ENCODE measurements around the gene KLF16.

Gene KLF16

DNA sequence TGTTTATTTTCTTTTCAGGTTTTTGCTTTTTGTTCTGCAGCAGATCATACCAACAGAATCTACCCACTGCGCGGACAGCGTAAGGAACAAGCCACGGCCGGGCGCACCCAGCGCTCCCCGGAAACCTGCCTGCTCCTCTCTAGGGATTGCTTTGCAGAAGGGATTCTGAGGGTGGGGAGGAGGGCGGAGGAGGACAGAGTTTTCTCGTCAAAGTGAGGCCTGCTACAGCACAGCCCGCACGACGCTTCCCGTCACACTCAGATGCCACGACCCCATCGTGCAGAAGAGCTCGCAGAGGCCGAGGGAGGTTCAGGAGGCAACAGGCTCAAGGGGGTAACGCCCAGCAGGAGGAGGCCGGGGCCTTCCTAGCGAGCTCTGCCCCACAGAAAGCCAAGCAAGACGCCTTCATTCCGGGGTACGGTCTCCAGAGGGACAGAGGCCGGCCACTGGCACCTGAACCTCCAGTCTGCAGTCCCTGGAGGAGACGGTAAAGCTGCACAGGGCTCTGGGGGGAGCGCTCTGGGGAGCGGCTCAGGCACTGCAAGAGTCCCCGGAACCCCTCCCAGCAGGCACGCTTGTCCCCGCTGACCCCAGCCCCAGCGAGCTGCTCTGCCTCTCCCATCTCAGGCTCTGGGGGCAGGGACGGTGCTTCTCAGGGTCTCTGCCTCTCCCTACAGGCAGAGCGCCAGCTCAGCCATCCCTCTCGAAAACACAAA lies 22.0 kb downstream of the KLF16 start:
- no peak for DNase-seq (ENCODE audit: low read depth)
- no peak overlapping the region for H3K4me3 ChIP-seq (ENCODE audit: low read depth, low read length)
- TF ChIP-seq, protein P1, sequence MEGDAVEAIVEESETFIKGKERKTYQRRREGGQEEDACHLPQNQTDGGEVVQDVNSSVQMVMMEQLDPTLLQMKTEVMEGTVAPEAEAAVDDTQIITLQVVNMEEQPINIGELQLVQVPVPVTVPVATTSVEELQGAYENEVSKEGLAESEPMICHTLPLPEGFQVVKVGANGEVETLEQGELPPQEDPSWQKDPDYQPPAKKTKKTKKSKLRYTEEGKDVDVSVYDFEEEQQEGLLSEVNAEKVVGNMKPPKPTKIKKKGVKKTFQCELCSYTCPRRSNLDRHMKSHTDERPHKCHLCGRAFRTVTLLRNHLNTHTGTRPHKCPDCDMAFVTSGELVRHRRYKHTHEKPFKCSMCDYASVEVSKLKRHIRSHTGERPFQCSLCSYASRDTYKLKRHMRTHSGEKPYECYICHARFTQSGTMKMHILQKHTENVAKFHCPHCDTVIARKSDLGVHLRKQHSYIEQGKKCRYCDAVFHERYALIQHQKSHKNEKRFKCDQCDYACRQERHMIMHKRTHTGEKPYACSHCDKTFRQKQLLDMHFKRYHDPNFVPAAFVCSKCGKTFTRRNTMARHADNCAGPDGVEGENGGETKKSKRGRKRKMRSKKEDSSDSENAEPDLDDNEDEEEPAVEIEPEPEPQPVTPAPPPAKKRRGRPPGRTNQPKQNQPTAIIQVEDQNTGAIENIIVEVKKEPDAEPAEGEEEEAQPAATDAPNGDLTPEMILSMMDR (IDR thresholded peaks at IDR 0.05; ENCODE audit: low read depth, low read length, missing control alignments) = no peak

DNA sequence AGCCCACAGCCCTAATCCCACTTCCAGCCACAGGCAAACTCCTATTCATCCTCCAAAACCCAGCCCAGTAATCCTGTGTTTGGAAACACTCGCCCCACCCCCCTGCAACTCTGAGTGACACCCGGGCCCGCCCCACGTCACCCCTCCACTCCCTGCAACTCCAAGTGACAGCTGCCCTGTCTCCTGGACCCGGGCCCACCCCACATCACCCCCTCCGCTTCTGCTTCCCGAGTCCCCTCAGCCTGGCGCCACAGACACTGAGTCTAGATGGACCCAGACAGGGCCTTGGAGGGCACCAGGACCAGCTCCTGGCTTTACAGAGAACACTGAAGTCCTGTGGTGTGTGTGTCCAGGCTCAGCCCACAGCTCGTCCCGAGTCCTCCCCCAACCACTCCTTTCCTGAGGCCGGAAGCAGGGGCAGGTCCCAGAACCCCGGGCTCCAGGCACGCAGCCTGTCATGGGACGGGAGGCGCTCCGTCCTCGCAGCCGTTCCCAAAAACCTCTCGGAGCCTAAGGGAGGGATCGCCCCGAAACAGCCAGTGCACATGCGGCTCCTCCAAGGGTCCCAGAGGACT lies 22.8 kb downstream of the KLF16 start:
- no peak overlapping the region for H3K4me3 ChIP-seq (ENCODE audit: low read depth, low read length)
- no peak for DNase-seq (ENCODE audit: low read depth)
- TF ChIP-seq, protein P1 (IDR thresholded peaks at IDR 0.05; ENCODE audit: low read depth, low read length, missing control alignments) = no peak

DNA sequence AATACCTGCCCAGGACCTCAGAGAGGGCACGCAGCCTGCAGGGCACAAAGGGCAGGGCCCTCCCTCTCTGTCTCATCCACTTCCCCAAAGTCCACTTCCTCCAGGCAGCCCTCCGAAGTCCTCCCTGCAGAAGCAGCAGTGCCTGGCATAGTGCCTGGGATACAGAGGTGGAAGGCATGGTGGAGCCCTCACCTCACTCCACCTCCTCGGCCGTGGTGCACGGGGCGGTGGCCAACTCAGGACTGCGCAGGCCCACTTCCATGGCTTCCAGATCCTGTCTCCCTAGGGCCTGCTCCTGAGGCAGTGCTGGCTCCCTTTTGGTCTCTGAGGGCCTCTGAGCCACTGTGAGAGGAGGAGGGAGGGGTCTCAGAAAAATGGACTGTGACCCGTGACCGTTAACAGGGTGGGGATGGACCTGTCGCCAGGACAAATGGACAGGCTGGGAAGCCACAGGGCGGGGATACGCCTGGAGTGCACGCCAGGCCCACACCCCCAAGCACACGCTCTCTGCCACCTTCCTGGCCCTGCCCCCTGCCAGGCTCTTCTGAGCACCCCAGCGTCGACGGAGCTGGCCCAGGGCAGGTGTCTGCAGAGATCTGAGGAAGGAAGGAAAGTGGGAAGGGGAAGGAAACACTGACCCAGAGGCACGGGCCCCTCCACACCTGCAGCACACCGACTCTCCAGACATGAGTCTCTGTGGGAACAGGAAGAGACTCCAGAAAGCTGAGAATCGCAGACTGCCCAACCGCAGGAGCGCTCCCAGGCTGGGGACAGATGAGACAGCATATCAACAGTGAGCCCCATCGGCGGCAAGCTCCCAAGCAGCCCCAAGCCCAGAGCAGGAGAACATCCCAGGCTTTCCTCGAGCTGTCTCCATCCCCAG lies 23.5 kb downstream of the KLF16 start:
- no peak for DNase-seq (ENCODE audit: low read depth)
- H3K4me3 ChIP-seq (ENCODE audit: low read depth, low read length) = no peak overlapping the region
- TF ChIP-seq, protein P1 (IDR thresholded peaks at IDR 0.05; ENCODE audit: low read depth, low read length, missing control alignments) = no peak

DNA sequence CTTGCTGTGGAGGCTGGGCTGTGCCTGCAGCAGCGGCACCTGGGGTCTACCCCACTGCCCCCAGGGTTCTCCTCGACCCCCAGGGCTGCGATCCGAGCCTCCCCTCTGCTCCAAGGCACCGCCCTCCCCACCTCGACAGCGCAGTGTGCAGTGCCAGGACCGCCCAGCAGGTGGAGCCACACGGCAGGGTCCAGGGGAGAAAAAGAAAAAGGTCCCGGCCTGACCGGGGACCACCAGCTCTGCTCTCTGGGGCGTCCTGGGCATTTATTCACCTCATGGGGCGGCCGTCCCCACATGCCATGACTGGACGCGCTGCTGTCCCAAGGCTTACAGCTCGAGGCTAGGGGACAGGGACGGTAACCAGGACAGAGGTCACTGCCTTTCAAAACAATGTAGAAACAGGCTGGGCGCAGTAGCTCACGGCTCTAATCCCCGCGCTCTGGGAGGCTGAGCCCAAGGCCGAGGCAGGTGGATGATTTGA lies 25.7 kb downstream of the KLF16 start:
- no peak overlapping the region for H3K4me3 ChIP-seq (ENCODE audit: low read depth, low read length)
- no peak for DNase-seq (ENCODE audit: low read depth)
- TF ChIP-seq, protein P1 (IDR thresholded peaks at IDR 0.05; ENCODE audit: low read depth, low read length, missing control alignments) = peak; percentile 93

DNA sequence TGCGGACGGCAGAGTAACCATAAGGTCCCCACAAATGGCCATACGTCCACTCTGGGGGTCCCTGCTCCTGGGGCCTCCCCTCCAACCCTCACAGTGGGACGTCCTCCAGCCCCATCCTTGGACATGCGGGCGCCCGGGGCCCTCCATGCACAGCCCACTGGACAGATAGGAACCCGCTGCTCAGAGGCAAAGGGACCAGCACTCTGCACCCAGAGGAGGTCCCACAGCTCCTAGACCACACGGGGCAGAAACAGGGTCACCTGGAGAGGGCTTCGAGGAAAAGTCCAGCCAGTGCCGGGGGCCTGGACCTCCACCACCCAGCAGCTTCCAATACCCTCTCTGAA lies 26.2 kb downstream of the KLF16 start:
- TF ChIP-seq, protein P1 (IDR thresholded peaks at IDR 0.05; ENCODE audit: low read depth, low read length, missing control alignments) = no peak
- H3K4me3 ChIP-seq (ENCODE audit: low read depth, low read length) = no peak overlapping the region
- no peak for DNase-seq (ENCODE audit: low read depth)

DNA sequence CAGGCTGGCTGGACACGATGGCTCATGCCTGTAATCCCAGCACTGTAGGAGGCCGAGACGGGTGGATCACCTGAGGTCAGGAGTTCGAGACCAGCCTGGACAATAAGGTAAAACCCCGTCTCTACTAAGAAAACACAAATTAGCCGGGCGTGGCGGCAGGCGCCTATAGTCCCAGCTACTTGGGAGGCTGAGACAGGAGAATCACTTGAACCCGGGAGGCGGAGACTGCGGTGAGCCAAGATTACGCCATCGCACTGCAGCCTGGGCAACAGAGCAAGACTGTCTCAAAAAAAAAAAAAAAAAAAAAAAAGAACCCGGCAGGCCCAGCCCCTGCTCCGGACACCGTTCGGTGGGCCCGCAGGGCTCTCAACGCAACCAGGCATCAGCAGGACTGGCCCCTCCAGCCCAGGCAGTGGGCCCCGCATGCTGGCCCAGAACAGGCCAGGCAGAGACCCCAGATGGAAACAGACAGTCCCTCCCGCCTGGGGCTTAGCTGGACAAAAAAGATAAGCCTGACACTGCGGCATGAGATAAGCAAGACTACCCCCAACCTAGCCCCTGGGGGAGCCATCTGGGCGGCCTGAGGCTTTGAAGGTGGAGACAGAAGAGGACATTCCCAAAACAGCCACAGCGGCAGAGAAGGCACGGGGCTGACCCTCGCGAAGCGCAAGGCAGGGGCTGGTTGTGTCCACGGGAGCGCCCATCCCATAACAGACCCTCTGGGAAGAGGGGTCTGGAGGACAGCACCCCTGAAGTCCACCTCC lies 26.7 kb downstream of the KLF16 start:
- TF ChIP-seq, protein P1 (IDR thresholded peaks at IDR 0.05; ENCODE audit: low read depth, low read length, missing control alignments) = no peak
- H3K4me3 ChIP-seq (ENCODE audit: low read depth, low read length) = no peak overlapping the region
- DNase-seq (ENCODE audit: low read depth) = no peak
